K562 (cell line): ENCODE results near the gene MIS18A. TPM values are rescaled to one million over a fixed set of nuclear protein-coding genes. Genes with fewer than 3 reads are reported as not detected.

Source experiments
- ATAC-seq: fragments of 200-7000 bp; cut with Tn5 transposase; 3 replicates; pipeline ENCODE4 v1.9.1; 2020; ENCODE audit warnings: moderate library complexity
- BruUV-seq: library from RNA; stranded (reverse); fragments of 400-500 nt; replicated peaks from 2 replicates; lab custom pipeline; 2021; lab: Mats Ljungman, UMichigan
- CTCF ChIA-PET: fragments of 300-600 bp; formaldehyde crosslinking; extraction: SDS; loops from one replicate; lab custom pipeline; 2021; ENCODE audit warnings: low intra/inter-chr PET ratio; lab: Yijun Ruan, JAX
- POLR2A ChIA-PET: fragments of 300-600, 350-650 bp; sonication (Branson Sonifier 250); formaldehyde crosslinking; extraction: SDS; loops from one replicate; lab custom pipeline; 2021; ENCODE audit warnings: antibody characterized with exemption, inconsistent platforms; lab: Yijun Ruan, JAX
- DNase-seq, 4 experiments: peaks; one replicate each; pipeline versions ENCODE4 v3.0.0 to v3.0.0-alpha.2; 2011 to 2018; ENCODE audit warnings: low spot score in 3 of 4, mixed read lengths in 3 of 4; ENCODE audit errors: extremely low read depth in 1 of 4
- FAIRE-seq: peaks from 2 replicates; lab custom pipeline; 2011; peaks lifted over from hg19 to GRCh38; lab: Jason Lieb, UNC
- H2AFZ ChIP-seq: 2 replicates; pipeline ENCODE4 v1.6.0; 2011; ENCODE audit warnings: low read depth, low read length, control low read depth, inconsistent platforms
- H3K27ac ChIP-seq: fragments of 200-600 bp; 3 replicates; pipeline ENCODE4 v1.8.0; 2011; ENCODE audit warnings: low read depth, mild to moderate bottlenecking, control low read depth, inconsistent platforms, low read length, moderate library complexity, mixed read lengths; ENCODE audit errors: extremely low read depth
- H3K27me3 ChIP-seq, 2 experiments: fragments of 300-600 bp in 1 of 2; 2 replicates in 1 of 2; 3 replicates in 1 of 2; pipeline versions ENCODE4 v1.6.0 to v1.8.0; 2011; ENCODE audit warnings: inconsistent platforms in 2 of 2, low read length in 2 of 2, mild to moderate bottlenecking in 1 of 2, mixed read lengths in 1 of 2, moderate library complexity in 1 of 2; ENCODE audit not compliant: control insufficient read depth in 2 of 2, insufficient read depth in 2 of 2
- H3K36me3 ChIP-seq: fragments of 300-600 bp; 3 replicates; pipeline ENCODE4 v1.8.0; 2011; ENCODE audit warnings: mild to moderate bottlenecking, low read length, inconsistent platforms; ENCODE audit not compliant: control insufficient read depth, insufficient read depth
- H3K4me1 ChIP-seq, 2 experiments: fragments of 200-600 bp in 1 of 2; replicated peaks in 1 of 2; 2 replicates in 1 of 2; 3 replicates in 1 of 2; pipeline versions ENCODE4 v1.5.1 to v1.8.0; 2011; ENCODE audit warnings: inconsistent platforms in 2 of 2, low read length in 2 of 2, mild to moderate bottlenecking in 1 of 2, mixed read lengths in 1 of 2, moderate library complexity in 1 of 2; ENCODE audit not compliant: control insufficient read depth in 2 of 2, insufficient read depth in 2 of 2
- H3K4me2 ChIP-seq: 2 replicates; pipeline ENCODE4 v1.6.1; 2011; ENCODE audit warnings: low read length, control low read depth, inconsistent platforms, mixed read lengths; ENCODE audit not compliant: insufficient read depth
- H3K4me3 ChIP-seq: fragments of 200-600 bp; sonication (generic), shearing (Covaris generic); 2 replicates; pipeline ENCODE4 v1.5.1; 2016; ENCODE audit warnings: control low read depth, inconsistent platforms
- H3K79me2 ChIP-seq: fragments of 200-600 bp; 3 replicates; pipeline ENCODE4 v1.8.0; 2011; ENCODE audit warnings: low read length, inconsistent platforms; ENCODE audit not compliant: control insufficient read depth, insufficient read depth
- H3K9ac ChIP-seq, 2 experiments: 2 replicates each; pipeline versions ENCODE4 v1.6.0 to v1.6.1; 2011; ENCODE audit warnings: low read depth in 2 of 2, low read length in 2 of 2, control low read depth in 1 of 2, inconsistent platforms in 1 of 2, mild to moderate bottlenecking in 1 of 2, mixed read lengths in 1 of 2; ENCODE audit not compliant: insufficient read depth in 1 of 2
- H3K9me1 ChIP-seq: one replicate; pipeline ENCODE4 v1.6.0; 2011; ENCODE audit warnings: inconsistent platforms, mild to moderate bottlenecking, low read length, moderate library complexity; ENCODE audit not compliant: control insufficient read depth, insufficient read depth
- H3K9me3 ChIP-seq: replicated peaks from 2 replicates; pipeline ENCODE4 v1.5.1; 2011; ENCODE audit warnings: low read depth, low read length, inconsistent platforms; ENCODE audit not compliant: control insufficient read depth, insufficient read depth
- H4K20me1 ChIP-seq: replicated peaks from 2 replicates; pipeline ENCODE4 v1.6.1; 2011; ENCODE audit warnings: low read length, inconsistent platforms, mixed read lengths; ENCODE audit not compliant: control insufficient read depth, insufficient read depth
- BRCA1 ChIP-seq, 2 experiments: fragments of 450-650 bp in 1 of 2; sonication (generic) in 1 of 2; formaldehyde crosslinking in 1 of 2; IDR thresholded peaks; 2 replicates each; pipeline versions ENCODE4 v1.5.0 to v1.6.1; 2017 to 2020; ENCODE audit warnings: mild to moderate bottlenecking in 1 of 2, missing genetic modification reagents in 1 of 2
- CEBPG ChIP-seq, 3 experiments: fragments of 200-800 bp in 1 of 3; sonication (Bioruptor generic) in 1 of 3; sonication (generic) in 1 of 3; formaldehyde crosslinking in 1 of 3; IDR thresholded peaks in 2 of 3; conservative IDR thresholded peaks in 1 of 3; 2 replicates each; pipeline versions ENCODE4 v1.6.1 to v1.8.0; 2016 to 2022; ENCODE audit warnings: missing compliant biosample characterization in 2 of 3, missing genetic modification characterization in 2 of 3, mild to moderate bottlenecking in 1 of 3, missing genetic modification reagents in 1 of 3
- CHAMP1 ChIP-seq: fragments of 450-650 bp; IDR thresholded peaks from 2 replicates; pipeline ENCODE4 v1.6.1; 2016; ENCODE audit warnings: mild to moderate bottlenecking
- EWSR1 ChIP-seq: fragments of 450-650 bp; IDR thresholded peaks from 2 replicates; pipeline ENCODE4 v1.6.1; 2018; ENCODE audit warnings: borderline replicate concordance, mild to moderate bottlenecking, low read depth, moderate library complexity; ENCODE audit not compliant: partially characterized antibody
- MTA2 ChIP-seq: fragments of 450-650 bp; IDR thresholded peaks from 2 replicates; pipeline ENCODE4 v1.6.1; 2016; ENCODE audit warnings: low read depth
- NCOA6 ChIP-seq: fragments of 450-650 bp; IDR thresholded peaks from 2 replicates; pipeline ENCODE4 v1.6.1; 2017; ENCODE audit warnings: mild to moderate bottlenecking
- NFATC3 ChIP-seq: fragments of 450-650 bp; IDR thresholded peaks from 2 replicates; pipeline ENCODE4 v1.6.1; 2017; ENCODE audit warnings: mild to moderate bottlenecking
- NFYB ChIP-seq: IDR thresholded peaks from 2 replicates; pipeline ENCODE4 v1.6.1; 2011; ENCODE audit warnings: mild to moderate bottlenecking, moderate library complexity; ENCODE audit not compliant: insufficient read length; ENCODE audit errors: extremely low read depth
- RFX1 ChIP-seq: fragments of 450-650 bp; IDR thresholded peaks from 2 replicates; pipeline ENCODE4 v1.6.1; 2016; ENCODE audit warnings: mild to moderate bottlenecking, moderate library complexity
- SIRT6 ChIP-seq: IDR thresholded peaks from one replicate; pipeline ENCODE4 v1.6.1; 2012; ENCODE audit warnings: low read depth, mild to moderate bottlenecking, control low read depth, inconsistent platforms, low read length, moderate library complexity
- SREBF2 ChIP-seq: sonication (generic); formaldehyde crosslinking; IDR thresholded peaks from 2 replicates; pipeline ENCODE4 v1.4.0; 2020; ENCODE audit warnings: mild to moderate bottlenecking, missing genetic modification reagents
- TAF15 ChIP-seq: fragments of 200-400 bp; formaldehyde crosslinking; IDR thresholded peaks from 2 replicates; pipeline ENCODE4 v1.6.1; 2017; ENCODE audit warnings: mild to moderate bottlenecking, low read depth, low read length, moderate library complexity
- TCF3 ChIP-seq: sonication (generic); formaldehyde crosslinking; IDR thresholded peaks from 2 replicates; pipeline ENCODE4 v1.4.0; 2020; ENCODE audit warnings: mild to moderate bottlenecking, missing genetic modification reagents
- TCFL5 ChIP-seq: fragments of 250-450 bp; sonication (Bioruptor Pico); conservative IDR thresholded peaks from 2 replicates; pipeline ENCODE4 v1.6.1; 2021; ENCODE audit warnings: mild to moderate bottlenecking, moderate library complexity, matching md5 sums
- ZNF277 ChIP-seq: fragments of 250-450 bp; sonication (Bioruptor Pico); IDR thresholded peaks from 2 replicates; pipeline ENCODE4 v1.8.0; 2022; ENCODE audit warnings: inconsistent platforms, mild to moderate bottlenecking, moderate library complexity, borderline replicate concordance
- ZNF79 ChIP-seq: fragments of 250-450 bp; sonication (Bioruptor Pico); IDR thresholded peaks from 2 replicates; pipeline ENCODE4 v1.4.0; 2020; ENCODE audit warnings: low read depth, mild to moderate bottlenecking, moderate library complexity
- WGBS: fragments of 100-300 bp; shearing (Covaris generic); methylation state at CpG from one replicate; pipeline ENCODE4 v1.1.6; 2016; ENCODE audit warnings: low coverage, mixed read lengths; ENCODE audit not compliant: insufficient coverage; ENCODE audit errors: missing lambda C conversion rate; 5-methylcytosine and 5-hydroxymethylcytosine counted together
- in situ Hi-C: fragments of 300-500 bp; cut with MboI; formaldehyde crosslinking; loops from 4 replicates; pipeline ENCODE4 v1.15.0; 2018; ENCODE audit warnings: inconsistent platforms, mixed read lengths
- intact Hi-C: fragments of 100-400 bp; cut with micrococcal nuclease; formaldehyde crosslinking; loops from 2 replicates; pipeline ENCODE4 v1.14.2; 2022
- polyA plus RNA-seq, 8 experiments: library from polyadenylated mRNA; depleted of rRNA in 4 of 8; stranded (reverse) in 5 of 8; unstranded in 3 of 8; fragments of >200 nt; fragmentation: Nextera tagmentation in 2 of 8; fragmentation: Illumina TruSeq in 1 of 8; extraction: Ambion mirVana in 2 of 8; extraction: Trizol in 1 of 8; gene quantifications; 2 replicates each; pipeline versions ENCODE4 v1.2.1 to v1.2.3, GENCODE V29; 2011 to 2014; ENCODE audit warnings: inconsistent platforms in 1 of 8, missing spikeins in 1 of 8
- total RNA-seq, 7 experiments: library from RNA; depleted of rRNA in 6 of 7; stranded (reverse); fragments of >200 nt in 6 of 7; fragmentation: Illumina TruSeq in 2 of 7; extraction: Trizol in 2 of 7; gene quantifications; 2 replicates each; pipeline versions ENCODE4 v1.2.1 to v1.2.3, GENCODE V29; 2011 to 2021; ENCODE audit warnings: low replicate concordance in 1 of 7

Gene MIS18A
- total and polyA plus RNA-seq, 9 of the 15 experiments (the other 6 are each of a cell fraction or from before 2014, with no cell fraction given) = 17.7 to 75.3 (median 60.3) TPM

GRCh38 chr21:32281531-32281930, 2.7 kb upstream of the MIS18A start:
- in situ Hi-C loops (no loop called here), intact Hi-C loops (no loop called here)
- Histone ChIP-seq H4K20me1 (no peaks in the 10 kb centered on the region), H3K27ac (no peak overlapping the region), H3K9ac (no peak overlapping the region), H3K27me3 (no peaks in the 10 kb centered on the region), H3K9me1 (no peaks in the 10 kb centered on the region), H3K4me1 (peaks cover 3 to 16% of the 10 kb centered on the region in 2 experiments; a peak in 4 of 5 replicates), H3K79me2 (peaks cover 30% of the 10 kb centered on the region), H3K36me3 (peaks cover 3% of the 10 kb centered on the region; the same call in 1 of the 3 replicates), H2AFZ (no peak overlapping the region), H3K4me3 (no peak overlapping the region), H3K9me3 (no peaks in the 10 kb centered on the region), H3K4me2 (no peak overlapping the region)
- FAIRE-seq = no peak
- CTCF ChIA-PET = no interaction called here
- WGBS = 79% methylated on average over 7 of the region's 7 CpGs
- no TSS peak for BruUV-seq
- DNase-seq = no peak
- no peak for ATAC-seq
- POLR2A ChIA-PET = no interaction called here
- TF ChIP-seq TCFL5 (no peak), ZNF277 (CRISPR knock-in tag) (no peak), NCOA6 (no peak), SREBF2 (no peak), TAF15 (no peak), NFYB (no peak), SIRT6 (no peak), NFATC3 (no peak), MTA2 (no peak), ZNF79 (CRISPR knock-in tag) (no peak), TCF3 (CRISPR knock-in tag) (no peak), CEBPG (CRISPR knock-in tag; IDR thresholded peaks at IDR 0.05) (no peak), CEBPG (tag; conservative IDR thresholded peaks at IDR 0.05 in 1 of 2, IDR thresholded peaks at IDR 0.05 in 1 of 2) (no peak), RFX1 (no peak), EWSR1 (no peak), BRCA1 (IDR thresholded peaks at IDR 0.05) (no peak), BRCA1 (CRISPR knock-in tag; IDR thresholded peaks at IDR 0.05) (no peak), CHAMP1 (no peak)
